ENCODE measurements around the gene SSPN.
A peak's percentile ranks its signal among the peaks of the same experiment; 100 is the strongest.

The SSPN gene

GRCh38 chr12:26211331-26211730 is 16.0 kb downstream of the SSPN start:
- no peak for DNase-seq (ENCODE audit: low read depth)
- H3K4me3 ChIP-seq (ENCODE audit: low read depth, low read length): no peak overlapping the region
- TF ChIP-seq, protein P1, sequence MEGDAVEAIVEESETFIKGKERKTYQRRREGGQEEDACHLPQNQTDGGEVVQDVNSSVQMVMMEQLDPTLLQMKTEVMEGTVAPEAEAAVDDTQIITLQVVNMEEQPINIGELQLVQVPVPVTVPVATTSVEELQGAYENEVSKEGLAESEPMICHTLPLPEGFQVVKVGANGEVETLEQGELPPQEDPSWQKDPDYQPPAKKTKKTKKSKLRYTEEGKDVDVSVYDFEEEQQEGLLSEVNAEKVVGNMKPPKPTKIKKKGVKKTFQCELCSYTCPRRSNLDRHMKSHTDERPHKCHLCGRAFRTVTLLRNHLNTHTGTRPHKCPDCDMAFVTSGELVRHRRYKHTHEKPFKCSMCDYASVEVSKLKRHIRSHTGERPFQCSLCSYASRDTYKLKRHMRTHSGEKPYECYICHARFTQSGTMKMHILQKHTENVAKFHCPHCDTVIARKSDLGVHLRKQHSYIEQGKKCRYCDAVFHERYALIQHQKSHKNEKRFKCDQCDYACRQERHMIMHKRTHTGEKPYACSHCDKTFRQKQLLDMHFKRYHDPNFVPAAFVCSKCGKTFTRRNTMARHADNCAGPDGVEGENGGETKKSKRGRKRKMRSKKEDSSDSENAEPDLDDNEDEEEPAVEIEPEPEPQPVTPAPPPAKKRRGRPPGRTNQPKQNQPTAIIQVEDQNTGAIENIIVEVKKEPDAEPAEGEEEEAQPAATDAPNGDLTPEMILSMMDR (conservative IDR thresholded peaks at IDR 0.05; ENCODE audit: low read depth, low read length): no peak

DNA sequence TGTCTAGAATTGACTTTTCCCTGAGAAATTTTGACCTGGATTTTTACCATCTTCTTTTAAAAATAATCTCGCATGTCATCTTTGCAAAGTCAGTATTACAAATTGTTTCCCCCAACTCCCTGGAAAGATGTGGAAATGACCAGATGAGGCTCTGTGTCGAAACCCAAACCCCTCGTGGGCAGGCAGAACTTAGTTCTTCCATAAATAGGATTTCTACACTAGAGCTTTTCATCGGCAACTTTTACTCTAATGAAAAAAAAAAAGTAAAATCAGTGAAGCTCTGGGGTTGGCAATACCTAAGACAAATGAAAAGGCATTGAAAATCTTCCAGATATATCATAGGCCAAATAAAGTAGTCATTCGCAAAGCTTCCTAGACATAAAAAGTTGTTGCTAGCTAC is 17.0 kb downstream of the SSPN start:
- H3K4me3 ChIP-seq (ENCODE audit: low read depth, low read length): no peak overlapping the region
- TF ChIP-seq, protein P1 (conservative IDR thresholded peaks at IDR 0.05; ENCODE audit: low read depth, low read length): no peak
- DNase-seq (ENCODE audit: low read depth): no peak

DNA sequence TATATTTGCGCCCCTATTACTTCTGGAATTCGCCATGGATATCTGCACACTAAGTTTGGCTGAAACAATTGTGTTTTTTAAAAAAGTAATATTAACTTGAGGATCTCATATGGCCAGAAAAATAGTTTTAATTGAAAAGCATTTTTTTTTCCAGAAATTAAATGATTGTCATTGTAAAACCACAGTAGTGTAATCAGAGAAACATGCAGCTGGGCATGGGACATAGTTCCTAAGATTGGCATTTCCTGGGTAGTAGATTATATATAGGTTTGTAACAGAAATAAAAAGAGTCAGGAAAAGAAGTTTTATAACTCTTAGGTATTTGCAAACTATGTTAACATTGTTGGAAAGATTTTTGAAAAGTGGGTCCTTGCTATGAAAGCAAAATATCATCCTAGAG is 17.6 kb downstream of the SSPN start:
- DNase-seq (ENCODE audit: low read depth): no peak
- TF ChIP-seq, protein P1 (conservative IDR thresholded peaks at IDR 0.05; ENCODE audit: low read depth, low read length): no peak
- H3K4me3 ChIP-seq (ENCODE audit: low read depth, low read length): no peak overlapping the region

GRCh38 chr12:26214121-26214520 is 18.7 kb downstream of the SSPN start:
- no peak overlapping the region for H3K4me3 ChIP-seq (ENCODE audit: low read depth, low read length)
- no peak for DNase-seq (ENCODE audit: low read depth)
- TF ChIP-seq, protein P1 (conservative IDR thresholded peaks at IDR 0.05; ENCODE audit: low read depth, low read length): no peak

- no peak for DNase-seq (ENCODE audit: low read depth)
- TF ChIP-seq, protein P1 (conservative IDR thresholded peaks at IDR 0.05; ENCODE audit: low read depth, low read length): no peak
- no peak overlapping the region for H3K4me3 ChIP-seq (ENCODE audit: low read depth, low read length)
These were observed 24.4 kb downstream of the SSPN start for GRCh38 chr12:26219736-26220135.

DNA sequence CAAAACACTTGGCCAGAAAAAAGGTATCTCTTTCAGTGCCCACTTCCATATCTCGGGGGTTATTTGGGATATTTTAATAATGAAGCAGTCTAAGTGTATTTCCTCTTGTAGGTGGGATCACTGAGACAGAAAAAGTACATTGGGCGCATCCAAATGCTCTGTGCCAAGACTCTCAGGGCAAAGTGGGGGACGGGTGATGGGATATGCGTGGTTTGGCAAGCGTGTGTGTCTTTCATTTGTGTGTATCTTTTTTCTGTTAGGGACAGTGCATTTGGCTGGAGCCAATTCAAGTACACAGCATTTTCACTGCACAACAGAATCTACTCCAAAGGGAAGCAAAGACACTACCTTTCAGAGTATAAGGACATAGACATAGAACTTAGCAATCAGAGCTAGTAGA is 29.3 kb downstream of the SSPN start:
- no peak for DNase-seq (ENCODE audit: low read depth)
- TF ChIP-seq, protein P1 (conservative IDR thresholded peaks at IDR 0.05; ENCODE audit: low read depth, low read length): no peak
- H3K4me3 ChIP-seq (ENCODE audit: low read depth, low read length): no peak overlapping the region

DNA sequence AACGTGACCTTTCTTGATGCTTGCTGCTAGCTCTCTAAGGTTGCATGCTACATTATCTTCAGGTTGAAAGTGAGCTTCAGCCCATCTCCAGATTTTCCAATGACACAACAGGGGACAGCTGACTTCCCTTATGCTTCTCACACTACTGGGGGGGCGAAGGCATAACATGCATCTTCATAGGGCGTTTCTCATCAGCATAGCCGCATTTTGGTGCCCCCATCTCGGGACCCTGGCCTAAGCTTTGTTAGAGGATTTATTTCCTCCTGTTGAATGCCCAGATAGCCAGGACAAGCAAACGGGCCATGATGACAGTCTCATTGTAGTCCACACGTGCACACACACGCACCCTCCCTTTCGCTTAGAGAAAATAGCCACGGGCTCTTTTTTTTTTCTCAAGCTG is 30.7 kb downstream of the SSPN start:
- peak overlapping the region; percentile 61 for H3K4me3 ChIP-seq (ENCODE audit: low read depth, low read length)
- no peak for DNase-seq (ENCODE audit: low read depth)
- TF ChIP-seq, protein P1 (conservative IDR thresholded peaks at IDR 0.05; ENCODE audit: low read depth, low read length): no peak
